Spleen (tissue), 7 donors: ENCODE results near the gene MIGA1.

Experiments
- CTCF ChIP-seq, 11 experiments: fragments of 200-600 bp in 7 of 11; fragments of 450-650 bp in 4 of 11; sonication (generic) in 4 of 11; IDR thresholded peaks in 8 of 11; conservative IDR thresholded peaks in 3 of 11; 1 replicate in 7 of 11; 2 replicates in 4 of 11; pipeline versions ENCODE4 v1.4.0 to v1.8.0; 2016 to 2021; ENCODE audit warnings: antibody characterized with exemption in 11 of 11, inconsistent platforms in 4 of 11, mild to moderate bottlenecking in 1 of 11
- POLR2A ChIP-seq, 3 donors: fragments of 450-650 bp; IDR thresholded peaks; one replicate each; pipeline ENCODE4 v1.5.1; 2017; ENCODE audit warnings: antibody characterized with exemption in 3 of 3, mild to moderate bottlenecking in 1 of 3
- POLR2AphosphoS5 ChIP-seq, 3 donors: sonication (generic); formaldehyde crosslinking; IDR thresholded peaks; one replicate each; pipeline ENCODE4 v1.5.1; 2017; ENCODE audit warnings: antibody characterized with exemption in 3 of 3
- donor health status: DM: no; HTN: no; CAD: no; lungs with moderate emphysema.
- donor health status: DM: no; HTN: no; CAD: no.
- donor health status: DM: no; HTN: no; CAD: no.

- no peak for TF ChIP-seq POLR2A (IDR thresholded peaks at IDR 0.05)
- no peak for TF ChIP-seq CTCF (IDR thresholded peaks at IDR 0.05 in 8 of 11, conservative IDR thresholded peaks at IDR 0.05 in 3 of 11)
- TF ChIP-seq POLR2AphosphoS5 (IDR thresholded peaks at IDR 0.05), result no peak
Observed at GRCh38 chr1:77899647-77900320, 120.3 kb downstream of the MIGA1 start.
